Measurements from ENCODE around the gene ABCC1.

DNA sequence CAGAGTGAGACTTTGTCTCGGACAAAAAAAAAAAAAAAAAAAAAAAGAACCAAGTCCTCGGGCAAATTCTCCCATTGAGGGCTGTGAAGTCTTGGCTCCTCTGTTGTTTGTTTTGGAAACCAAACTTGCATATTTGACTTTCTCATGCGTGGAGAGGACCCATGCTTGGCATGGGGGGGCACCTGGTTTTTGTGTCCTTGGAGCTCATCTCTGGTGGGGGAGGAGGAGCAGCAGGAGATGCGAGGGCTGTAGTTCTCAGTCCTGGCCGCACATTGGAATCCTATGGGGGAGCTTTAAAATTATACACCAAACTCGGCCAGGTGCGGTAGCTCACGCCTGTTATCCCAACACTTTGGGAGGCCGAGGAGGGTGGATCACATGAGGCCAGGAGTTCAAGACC, 199.3 kb downstream of the ABCC1 start:
- no peak for TF ChIP-seq EZH2 (IDR thresholded peaks at IDR 0.05; ENCODE audit: borderline replicate concordance)
- TF ChIP-seq, protein P1, sequence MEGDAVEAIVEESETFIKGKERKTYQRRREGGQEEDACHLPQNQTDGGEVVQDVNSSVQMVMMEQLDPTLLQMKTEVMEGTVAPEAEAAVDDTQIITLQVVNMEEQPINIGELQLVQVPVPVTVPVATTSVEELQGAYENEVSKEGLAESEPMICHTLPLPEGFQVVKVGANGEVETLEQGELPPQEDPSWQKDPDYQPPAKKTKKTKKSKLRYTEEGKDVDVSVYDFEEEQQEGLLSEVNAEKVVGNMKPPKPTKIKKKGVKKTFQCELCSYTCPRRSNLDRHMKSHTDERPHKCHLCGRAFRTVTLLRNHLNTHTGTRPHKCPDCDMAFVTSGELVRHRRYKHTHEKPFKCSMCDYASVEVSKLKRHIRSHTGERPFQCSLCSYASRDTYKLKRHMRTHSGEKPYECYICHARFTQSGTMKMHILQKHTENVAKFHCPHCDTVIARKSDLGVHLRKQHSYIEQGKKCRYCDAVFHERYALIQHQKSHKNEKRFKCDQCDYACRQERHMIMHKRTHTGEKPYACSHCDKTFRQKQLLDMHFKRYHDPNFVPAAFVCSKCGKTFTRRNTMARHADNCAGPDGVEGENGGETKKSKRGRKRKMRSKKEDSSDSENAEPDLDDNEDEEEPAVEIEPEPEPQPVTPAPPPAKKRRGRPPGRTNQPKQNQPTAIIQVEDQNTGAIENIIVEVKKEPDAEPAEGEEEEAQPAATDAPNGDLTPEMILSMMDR (IDR thresholded peaks at IDR 0.05; ENCODE audit: poor library complexity): no peak
